ENCODE data around the gene ZBTB1. TPM values are rescaled to one million over a fixed set of nuclear protein-coding genes. Genes with fewer than 3 reads are reported as not detected.

Gene ZBTB1
- polyA plus RNA-seq, 4 donors: 6.2 to 44.2 (median 10.8) TPM

Other genes starting within 250 kb of the ZBTB1 start
- under 1 TPM in 2 of 4 donors, not detected in 2; 0.19 to 0.58 TPM for gene ESR2, start 210.4 kb upstream of the ZBTB1 start, polyA plus RNA-seq
- gene MTHFD1, start 116.4 kb upstream of the ZBTB1 start, polyA plus RNA-seq: 10 to 100 TPM; 12.4 to 62.2 (median 32.1) TPM
- 1 to 10 TPM in 1 of 4 donors, under 1 TPM in 3; 0.27 to 6.9 (median 0.58) TPM for gene AKAP5, start 39.3 kb upstream of the ZBTB1 start, polyA plus RNA-seq
- gene ZBTB25, start 932 bp upstream of the ZBTB1 start, polyA plus RNA-seq: 10 to 100 TPM in 1 of 4 donors, 1 to 10 TPM in 1, under 1 TPM in 2; 0.81 to 11.4 (median 1.7) TPM
- 10 to 100 TPM in 2 of 4 donors, 1 to 10 TPM in 2; 1.4 to 14.5 (median 6.2) TPM for gene HSPA2, start 36.0 kb downstream of the ZBTB1 start, polyA plus RNA-seq
- 1 to 10 TPM; 1.6 to 7.8 (median 4.9) TPM for gene PPP1R36, start 45.2 kb downstream of the ZBTB1 start, polyA plus RNA-seq
- gene PLEKHG3, start 199.7 kb downstream of the ZBTB1 start, polyA plus RNA-seq: 10 to 100 TPM; 12.7 to 47.0 (median 17.1) TPM